GM21367 (cell line): Measurements from ENCODE around the gene IL18R1.
"Not testable (repeated sequence)": the region's sequence is repeated elsewhere in the genome, so short reads cannot be mapped to it uniquely, and the experiment has no call there.

Experiments used
- ATAC-seq: cut with Tn5 transposase; IDR thresholded peaks from one replicate; pipeline ENCODE4 v1.9.1; 2021; ENCODE audit not compliant: unreplicated experiment

IL18R1 gene

DNA sequence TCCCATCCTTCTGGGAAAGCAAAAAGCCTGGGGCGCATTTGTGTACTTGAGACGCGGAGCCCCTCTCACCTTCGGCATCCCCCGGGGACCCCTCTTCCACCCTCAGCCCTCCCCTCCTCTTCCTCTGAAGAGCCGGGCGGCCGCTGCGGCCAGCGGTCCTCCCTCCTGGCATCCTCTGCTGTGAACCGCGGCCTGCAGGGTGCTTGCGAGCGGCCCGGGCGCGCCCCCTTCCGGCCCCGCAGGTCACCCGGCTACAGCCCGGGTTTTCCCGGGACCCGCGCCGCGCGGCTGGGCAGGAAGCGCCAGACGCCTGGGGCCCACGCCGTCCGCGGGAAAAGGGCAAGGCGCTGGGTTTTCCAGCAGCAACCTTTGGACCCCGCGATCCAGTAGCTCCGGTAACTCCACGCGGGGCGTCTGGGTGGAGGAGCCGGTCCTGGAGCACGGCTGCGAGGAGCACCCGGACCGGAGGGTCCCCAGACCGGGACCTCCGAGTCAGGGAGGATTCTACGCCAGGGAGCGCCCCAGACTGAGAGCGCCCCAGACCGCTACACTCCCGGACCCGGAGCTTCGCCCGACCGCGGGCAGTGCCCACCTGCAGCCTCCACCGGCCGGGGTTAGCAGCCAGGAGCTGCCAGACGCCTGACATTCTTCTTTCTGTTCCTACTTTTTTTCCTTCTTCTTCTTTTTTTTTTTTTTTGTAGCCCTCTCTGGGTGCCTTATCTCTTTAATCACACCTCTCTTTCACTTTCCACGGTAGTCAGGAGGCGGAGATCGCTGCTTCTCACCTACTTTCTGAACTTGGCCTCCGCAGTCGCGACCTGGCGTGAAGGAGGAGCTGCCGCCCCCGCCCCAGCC lies at the start of gene IL18R1:
TSS of gene IL18R1 (plus strand) at position 271 of the 855 bp plus-strand sequence. CDS start 6,865 bp downstream, outside the sequence.
- ATAC-seq = peak; percentile 90

- no peak for ATAC-seq
Measured at GRCh38 chr2:102306125-102306524, 49.5 kb upstream of the IL18R1 start.

- ATAC-seq = no peak
Measured at GRCh38 chr2:102310964-102311640, 44.5 kb upstream of the IL18R1 start, which contains the start of gene IL1RL1. Gene IL1RL1, plus strand, starts transcription at chr2:102311563. Its CDS starts 26,702 bp downstream, at chr2:102338265.

DNA sequence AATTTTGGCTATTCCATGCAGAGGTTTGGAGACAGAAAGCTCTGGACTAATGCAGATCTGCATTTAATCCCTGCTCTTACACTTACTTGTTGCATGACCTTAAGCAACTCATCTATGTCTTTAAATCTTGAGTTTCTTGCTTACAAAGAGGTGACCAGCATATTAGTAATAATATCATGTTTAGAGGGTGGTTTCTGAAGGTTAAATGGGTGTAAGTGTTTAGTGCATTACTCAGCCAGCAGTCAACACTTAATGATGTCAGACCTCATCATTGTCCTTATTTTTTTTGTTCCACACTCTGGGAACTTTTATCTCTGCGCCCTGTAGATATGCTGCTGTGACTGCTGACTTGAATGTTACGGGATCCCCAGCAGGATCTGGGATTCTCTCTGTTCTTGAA lies 42.6 kb upstream of the IL18R1 start:
- no peak for ATAC-seq

GRCh38 chr2:102313471-102313870 lies 42.1 kb upstream of the IL18R1 start:
- no peak for ATAC-seq

- no peak for ATAC-seq
Measured at GRCh38 chr2:102313950-102314349, 41.6 kb upstream of the IL18R1 start.

GRCh38 chr2:102315921-102316320 lies 39.7 kb upstream of the IL18R1 start:
- no peak for ATAC-seq

DNA sequence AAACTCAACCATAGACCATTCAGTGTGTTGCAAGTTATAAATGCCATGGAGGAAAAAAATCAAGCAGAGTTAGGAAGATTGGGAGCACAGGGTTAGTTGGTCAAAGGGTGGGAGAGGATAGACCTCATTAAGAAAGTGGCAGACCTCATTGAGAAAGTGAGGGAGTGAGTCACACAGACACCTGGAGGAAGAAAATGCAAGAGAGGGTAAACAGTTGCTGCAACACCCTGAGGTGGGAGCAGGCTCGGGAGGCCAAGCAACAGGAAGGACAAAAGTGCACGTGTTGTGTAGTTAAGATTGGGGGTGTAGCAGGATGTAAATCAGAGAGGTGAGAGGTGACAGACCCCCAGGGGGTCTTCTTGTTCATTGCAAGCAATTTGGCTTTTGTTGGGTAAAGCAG lies 37.9 kb upstream of the IL18R1 start:
- ATAC-seq = no peak

- ATAC-seq = no peak
Measured at GRCh38 chr2:102318437-102318836, 37.2 kb upstream of the IL18R1 start.

DNA sequence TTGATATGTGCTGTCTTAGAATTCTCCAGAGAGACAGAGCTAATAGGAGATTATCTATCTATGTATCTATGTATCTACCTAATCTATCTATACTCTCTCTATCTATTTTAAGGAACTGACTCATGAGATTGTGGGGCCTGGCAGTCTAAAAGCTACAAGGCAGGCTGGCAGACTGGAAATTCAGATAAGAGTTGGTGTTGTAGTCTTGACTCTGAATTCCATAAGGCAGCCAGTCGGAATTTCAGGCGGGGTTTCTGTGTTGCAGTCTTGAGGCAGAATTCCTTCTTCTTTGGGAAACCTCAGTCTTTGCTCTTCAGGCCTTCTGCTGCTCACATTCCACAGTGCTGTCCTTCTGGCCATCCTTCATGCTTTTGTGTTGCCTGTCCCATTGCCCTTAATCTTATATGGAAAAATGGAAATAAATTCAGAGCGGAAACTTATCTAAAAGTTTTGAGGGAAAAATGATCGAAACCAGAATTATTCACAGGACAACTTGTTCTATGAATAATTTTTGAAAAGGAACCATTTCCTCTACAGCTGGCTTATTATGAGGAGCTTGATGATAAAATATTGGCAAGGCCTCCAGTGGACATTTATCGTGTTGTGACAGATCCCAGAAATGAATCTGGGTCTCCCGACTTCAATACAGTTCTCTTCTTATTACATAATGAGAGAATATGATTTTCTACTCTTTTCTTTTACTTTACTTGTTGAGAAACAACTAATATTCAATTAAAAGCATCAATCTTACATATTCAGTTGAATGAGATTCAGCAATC lies 33.5 kb upstream of the IL18R1 start:
- ATAC-seq = no peak

GRCh38 chr2:102324914-102325313 lies 30.7 kb upstream of the IL18R1 start:
- ATAC-seq = not testable (repeated sequence)

- ATAC-seq = no peak
Measured at GRCh38 chr2:102331311-102331980, 24.1 kb upstream of the IL18R1 start.

DNA sequence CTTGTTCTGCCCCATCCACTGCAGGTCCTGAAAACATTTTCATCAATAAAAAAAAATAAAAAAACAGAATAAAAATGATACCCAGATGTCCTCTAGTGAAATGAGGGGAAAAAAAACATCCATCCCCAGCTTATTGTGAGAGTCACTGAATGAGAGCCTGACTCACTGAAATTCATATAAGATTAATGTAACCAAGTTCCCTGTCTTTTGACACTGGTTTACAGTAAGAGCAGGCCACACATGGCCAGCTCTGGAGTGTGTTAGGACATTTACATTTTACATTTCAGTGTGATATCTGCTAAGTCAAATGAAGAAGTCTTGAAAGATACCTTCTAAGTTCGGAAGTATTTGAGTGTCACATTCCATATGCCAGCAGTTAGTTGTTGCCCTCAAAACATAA lies 21.1 kb upstream of the IL18R1 start:
- no peak for ATAC-seq

GRCh38 chr2:102335871-102336366 lies 19.7 kb upstream of the IL18R1 start:
- ATAC-seq = no peak

DNA sequence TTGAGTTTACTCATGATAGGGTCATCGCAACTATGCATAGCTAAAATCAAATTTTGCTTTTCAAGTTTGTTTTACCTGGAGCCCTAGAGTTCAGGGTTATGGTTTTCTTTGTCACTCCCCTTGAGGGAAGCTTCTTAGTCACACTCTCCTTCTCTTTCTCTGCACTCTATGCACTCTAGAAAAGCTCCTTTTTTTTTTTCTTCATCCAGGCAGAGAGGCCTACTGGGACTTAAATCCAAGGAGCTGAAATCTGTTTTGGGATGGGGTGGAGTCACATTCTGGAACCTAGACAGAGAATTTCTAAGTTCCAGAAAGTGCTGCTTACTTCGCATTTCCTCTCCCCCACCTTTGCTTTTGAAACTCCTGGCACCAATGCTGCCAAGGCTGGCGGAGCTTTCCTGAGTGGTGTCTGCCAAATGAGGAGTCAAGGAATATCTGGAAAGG lies 19.1 kb upstream of the IL18R1 start:
- ATAC-seq = no peak

DNA sequence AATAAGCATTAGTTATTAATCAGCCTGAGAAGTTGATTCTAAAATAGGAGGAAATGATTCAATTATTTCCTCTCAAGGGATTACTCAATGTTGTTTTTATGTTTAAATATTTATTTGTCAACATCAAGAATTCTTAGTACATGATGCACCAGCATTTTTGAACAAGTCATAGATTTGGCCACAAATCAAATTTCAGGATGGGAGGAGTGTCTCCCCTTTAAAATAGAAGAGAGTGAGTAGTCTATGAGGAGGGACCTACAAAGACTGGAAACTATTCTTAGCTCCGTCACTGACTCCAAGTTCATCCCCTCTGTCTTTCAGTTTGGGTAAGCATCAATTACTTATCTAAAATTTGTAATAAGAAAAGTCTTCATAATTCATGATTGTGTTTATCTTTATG lies 18.6 kb upstream of the IL18R1 start:
- ATAC-seq = no peak

DNA sequence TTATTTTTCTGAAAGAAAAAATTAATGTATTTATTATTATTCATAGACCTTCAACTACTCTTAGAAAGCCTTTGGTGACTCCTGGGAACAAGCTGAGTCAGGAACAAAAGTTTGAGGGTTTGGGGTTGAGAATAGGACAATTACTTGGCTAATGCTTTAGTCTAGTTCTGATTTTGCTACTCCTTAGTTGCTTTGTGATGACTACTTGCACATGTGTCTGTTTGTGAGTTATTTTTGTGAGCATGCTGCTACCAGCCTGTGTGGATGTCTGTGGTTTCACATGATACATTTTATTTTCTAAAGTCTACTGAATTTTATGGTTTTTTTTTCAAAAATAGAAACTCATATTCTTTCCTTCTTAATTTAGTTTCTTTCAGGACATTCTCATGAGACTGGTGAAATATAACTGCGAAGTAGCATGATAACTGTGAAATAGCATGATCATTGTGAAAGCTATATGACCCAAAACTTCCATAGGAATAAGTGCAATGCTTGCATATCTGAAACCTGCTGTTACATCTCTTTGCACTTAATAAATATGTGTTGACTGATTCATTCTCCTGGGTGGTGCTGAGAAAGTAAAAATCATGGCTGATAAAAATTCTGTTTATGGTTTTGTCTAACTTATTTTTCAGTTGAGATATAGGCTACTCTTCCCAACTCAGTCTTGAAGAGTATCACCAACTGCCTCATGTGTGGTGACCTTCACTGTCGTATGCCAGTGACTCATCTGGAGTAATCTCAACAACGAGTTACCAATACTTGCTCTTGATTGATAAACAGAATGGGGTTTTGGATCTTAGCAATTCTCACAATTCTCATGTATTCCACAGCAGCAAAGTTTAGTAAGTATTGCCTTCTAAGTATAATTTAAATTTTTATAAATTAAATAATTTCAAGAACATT lies 17.9 kb upstream of the IL18R1 start:
- no peak for ATAC-seq

GRCh38 chr2:102340778-102341177 lies 14.8 kb upstream of the IL18R1 start:
- no peak for ATAC-seq

DNA sequence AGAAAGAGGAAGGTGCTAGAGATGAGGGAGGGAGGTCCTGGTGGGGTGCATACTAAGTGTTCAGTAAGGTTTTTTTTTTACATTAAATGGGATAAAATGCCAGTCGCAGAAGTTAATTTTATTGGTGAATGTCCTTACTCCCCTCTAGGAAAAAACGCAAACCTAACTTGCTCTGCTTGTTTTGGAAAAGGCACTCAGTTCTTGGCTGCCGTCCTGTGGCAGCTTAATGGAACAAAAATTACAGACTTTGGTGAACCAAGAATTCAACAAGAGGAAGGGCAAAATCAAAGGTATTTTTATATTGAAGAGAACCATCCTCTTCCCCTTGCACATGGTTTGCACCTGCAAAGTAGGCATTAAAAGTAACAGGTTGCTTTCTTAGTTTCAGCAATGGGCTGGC lies 12.7 kb upstream of the IL18R1 start:
- no peak for ATAC-seq

DNA sequence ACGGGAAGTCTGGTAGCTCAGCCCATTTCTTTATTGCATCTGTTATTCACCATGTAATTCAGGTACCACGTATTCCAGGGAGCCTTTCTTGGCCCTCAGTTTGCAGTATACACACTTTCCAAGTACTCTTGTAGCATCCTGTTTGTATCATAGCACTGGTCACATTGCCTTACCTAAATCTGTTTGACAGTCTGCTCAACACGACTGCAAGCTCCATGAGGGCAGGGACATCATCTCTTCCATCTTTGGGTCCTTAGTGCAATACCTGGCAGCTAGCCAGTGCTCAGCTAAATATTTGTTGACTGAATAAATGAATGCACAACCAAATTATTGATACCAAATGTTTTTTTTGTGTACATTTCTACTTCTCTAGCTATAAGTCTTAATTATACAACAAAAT lies 11.2 kb upstream of the IL18R1 start:
- ATAC-seq = no peak
